GM19372 (cell line): Measurements from ENCODE around the gene KCNIP4.
"Not testable (repeated sequence)": the region's sequence is repeated elsewhere in the genome, so short reads cannot be mapped to it uniquely, and the experiment has no call there.

Experiments used
- ATAC-seq: cut with Tn5 transposase; IDR thresholded peaks from one replicate; pipeline ENCODE4 v1.9.1; 2021; ENCODE audit warnings: mild to moderate bottlenecking, low read depth, moderate library complexity; ENCODE audit not compliant: unreplicated experiment

Gene KCNIP4

DNA sequence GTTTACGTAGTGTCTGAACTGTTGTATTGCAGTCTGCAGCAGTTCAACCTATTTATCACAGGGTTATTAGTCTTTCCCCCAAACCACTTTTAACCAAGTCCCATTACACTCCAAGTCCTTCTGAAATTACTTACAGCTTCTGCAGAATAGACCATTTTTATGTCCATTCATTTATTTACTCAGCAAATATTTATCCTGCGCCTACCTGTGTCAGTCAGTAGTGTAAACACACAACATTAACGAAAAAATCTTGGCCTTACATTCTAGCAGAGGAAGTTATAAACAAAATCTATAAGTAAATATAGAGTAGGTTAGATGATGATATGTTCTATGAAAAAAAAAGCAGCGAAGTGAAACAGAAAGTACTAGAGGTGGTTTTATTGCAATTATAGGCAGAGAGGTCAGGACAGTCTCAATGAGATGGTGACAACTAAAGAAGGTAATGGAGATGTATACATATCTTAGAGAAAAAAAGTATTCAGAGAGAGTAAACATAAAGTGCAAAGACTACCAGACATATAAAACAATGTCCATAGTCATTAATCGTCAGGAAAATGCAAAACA, 534.7 kb downstream of the KCNIP4 start:
- no peak for ATAC-seq

- no peak for ATAC-seq
Observed at GRCh38 chr4:21411086-21411485, 537.5 kb downstream of the KCNIP4 start.

DNA sequence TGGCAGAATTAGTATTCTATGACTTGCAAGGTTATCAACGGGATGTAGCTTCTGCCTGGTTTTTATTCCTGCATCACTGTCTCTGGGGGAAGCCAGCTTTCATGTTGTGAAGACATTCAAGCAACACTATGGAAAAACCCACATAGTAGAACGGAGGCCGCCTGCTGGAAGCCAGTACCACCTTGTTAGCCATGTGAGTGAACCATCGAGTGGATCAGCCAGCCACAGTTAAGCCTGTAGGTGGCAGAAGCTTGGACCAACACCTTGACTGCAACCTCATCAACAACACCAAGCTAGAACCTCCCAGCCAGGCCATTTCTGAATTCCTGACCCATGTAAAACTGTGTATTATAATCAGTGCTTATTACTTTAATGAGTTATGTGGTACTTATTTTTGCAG, 538.2 kb downstream of the KCNIP4 start:
- ATAC-seq = no peak

DNA sequence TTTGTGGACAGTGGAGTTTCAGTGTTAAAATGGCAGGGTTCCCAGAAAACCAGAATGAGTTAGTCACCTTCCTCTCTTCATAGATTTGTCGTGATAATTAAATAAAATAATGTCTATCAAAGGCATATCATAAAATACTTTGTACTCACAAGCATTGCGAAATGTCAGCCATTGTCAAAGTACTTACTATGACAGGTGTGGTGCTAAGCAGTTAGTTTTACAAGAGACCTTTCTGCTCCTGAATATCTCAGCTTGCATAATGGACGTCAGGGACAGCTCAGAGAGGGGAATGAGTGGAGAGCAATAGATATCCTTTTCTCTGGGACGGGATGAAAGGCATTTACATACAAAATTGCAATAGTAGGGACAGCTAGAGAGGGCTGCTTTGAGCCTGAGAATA, 560.9 kb downstream of the KCNIP4 start:
- ATAC-seq = no peak

DNA sequence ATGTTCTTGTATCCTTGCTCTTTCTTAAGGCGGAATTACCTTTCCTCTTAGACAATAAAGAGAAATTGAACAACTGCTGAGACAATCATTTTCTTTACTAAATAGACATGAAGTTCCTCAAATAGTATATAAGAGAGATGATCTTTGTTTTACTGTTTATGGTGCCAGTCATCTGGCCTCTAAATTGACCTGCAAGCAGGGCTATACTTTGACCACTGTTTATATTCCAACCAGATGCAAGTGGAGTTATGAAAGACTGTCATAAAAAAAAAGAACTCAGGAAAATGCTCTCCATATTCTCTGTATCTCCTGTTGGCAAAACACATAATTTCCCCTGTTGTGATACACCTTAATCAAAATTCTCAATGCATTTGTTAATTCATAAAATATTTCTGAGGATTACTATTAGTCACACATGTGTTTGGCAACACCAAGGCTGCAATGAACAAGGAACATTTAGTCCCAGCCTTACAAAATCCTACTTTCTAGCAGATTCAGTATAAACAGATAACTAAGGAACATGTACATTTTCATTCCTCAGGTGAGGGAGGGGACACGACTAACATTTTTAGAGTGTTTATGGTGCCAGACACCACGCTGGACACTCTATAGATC, 562.3 kb downstream of the KCNIP4 start:
- ATAC-seq = no peak

DNA sequence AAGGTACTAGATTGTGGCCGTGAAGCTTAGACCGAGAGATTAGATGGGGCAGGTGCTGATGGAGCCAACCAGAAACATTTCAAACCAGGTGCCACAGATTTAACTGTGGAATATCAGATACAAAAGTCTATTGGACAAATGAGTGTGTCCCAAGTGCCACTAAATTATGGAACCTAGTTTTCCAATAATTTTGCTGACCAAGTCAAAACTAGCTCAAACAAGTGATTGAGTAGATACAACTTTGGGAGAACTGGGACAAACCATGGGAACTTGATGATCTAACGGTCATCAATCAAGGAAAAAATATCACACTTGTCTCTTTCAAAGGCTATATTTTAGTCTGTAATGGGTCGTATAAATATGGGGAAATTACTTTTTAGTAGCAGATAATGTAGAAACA, 562.9 kb downstream of the KCNIP4 start:
- ATAC-seq = no peak

DNA sequence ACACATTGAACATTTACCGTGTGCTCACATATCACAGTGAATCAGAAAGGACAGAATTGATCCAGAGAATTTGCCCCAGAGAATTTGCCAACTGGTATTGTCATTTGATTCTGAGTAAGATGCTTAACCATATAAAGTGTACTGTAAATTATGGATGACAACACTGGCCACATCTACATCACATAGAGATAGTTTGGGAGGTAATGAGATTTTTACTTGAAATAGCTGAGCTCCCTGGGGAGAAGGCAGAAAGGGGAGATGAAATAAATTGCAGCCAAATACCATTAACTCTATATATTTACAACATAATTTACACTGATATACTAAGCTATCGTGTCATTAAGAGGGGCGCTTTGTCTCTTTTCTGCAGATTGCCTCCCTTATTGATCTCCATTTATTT, 564.0 kb downstream of the KCNIP4 start:
- no peak for ATAC-seq

DNA sequence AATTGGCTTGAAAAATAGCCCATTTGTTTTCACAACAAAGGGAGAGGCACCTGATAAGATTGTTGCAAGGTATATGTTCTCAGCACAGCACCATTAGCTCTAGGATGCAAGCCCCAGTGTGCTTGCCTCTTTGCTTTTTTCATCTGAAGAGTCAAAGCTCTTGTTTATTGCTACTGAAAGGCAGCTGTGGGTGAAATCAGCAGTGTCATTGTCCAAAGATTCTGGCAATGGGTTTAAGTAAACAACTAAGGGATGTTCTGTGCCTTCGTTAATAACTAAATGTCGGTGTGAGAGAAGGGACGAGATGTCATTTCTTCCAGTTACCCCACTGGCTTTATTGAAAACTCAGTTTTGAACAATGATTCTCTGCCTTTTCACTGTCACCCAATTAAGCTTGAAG, 567.7 kb downstream of the KCNIP4 start:
- no peak for ATAC-seq

DNA sequence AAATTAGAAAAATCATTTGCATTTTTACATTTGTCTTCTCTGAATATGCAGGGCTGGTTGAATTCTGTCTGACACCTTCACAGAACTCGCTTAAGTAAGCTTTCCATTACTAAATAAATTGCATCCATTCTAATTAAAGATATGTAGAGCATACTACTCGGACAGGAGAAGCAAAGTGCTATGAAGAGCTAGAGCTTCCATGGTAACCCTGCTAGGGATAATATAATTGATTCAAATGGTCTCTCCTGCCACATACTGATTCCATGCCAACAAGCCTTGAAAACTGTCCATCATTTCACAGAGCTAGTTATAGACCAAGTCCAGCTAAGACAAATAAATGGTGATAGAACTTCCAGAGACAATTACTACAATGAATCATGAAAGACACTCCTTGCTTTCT, 571.5 kb downstream of the KCNIP4 start:
- ATAC-seq = no peak

GRCh38 chr4:21376176-21376575, 572.4 kb downstream of the KCNIP4 start:
- no peak for ATAC-seq

GRCh38 chr4:21374641-21375368, 573.8 kb downstream of the KCNIP4 start:
- ATAC-seq = no peak

DNA sequence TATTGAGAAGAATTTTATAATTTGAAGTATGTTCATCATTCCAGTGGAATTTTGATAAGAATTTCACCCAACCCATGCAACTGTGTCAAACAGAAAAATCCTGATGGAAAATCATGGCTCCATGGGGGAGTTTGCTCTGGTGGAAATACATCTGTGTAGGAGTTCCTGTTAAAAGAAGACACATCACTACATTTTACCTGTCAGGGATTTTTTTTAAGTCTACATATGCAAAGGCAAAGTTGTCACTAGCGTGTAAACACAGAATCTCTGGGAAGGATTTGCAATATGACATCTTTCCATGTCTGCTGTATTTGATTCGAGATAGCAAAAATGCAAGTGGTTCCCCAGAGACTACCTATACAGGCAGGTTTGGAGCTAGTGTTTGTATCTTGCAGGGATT, 581.0 kb downstream of the KCNIP4 start:
- no peak for ATAC-seq

DNA sequence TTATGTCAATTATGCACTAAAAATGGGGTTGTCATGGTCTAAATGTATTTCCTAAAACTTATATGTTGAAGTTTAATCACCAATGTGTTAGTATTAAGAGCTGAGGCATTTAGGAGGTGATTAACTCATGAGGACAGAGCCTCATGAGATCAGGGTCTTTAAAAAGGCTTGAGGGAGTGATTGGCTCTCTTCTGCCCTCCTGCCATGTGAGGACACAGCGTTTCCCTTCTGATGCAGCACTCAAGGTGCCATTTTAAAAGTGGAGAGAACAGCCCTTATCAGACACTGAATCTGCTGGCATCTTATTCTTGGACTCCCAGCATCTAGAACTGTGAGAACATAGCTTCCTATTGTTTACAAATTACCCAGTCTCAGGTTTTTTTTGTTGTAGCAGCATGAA, 581.7 kb downstream of the KCNIP4 start:
- ATAC-seq = no peak

DNA sequence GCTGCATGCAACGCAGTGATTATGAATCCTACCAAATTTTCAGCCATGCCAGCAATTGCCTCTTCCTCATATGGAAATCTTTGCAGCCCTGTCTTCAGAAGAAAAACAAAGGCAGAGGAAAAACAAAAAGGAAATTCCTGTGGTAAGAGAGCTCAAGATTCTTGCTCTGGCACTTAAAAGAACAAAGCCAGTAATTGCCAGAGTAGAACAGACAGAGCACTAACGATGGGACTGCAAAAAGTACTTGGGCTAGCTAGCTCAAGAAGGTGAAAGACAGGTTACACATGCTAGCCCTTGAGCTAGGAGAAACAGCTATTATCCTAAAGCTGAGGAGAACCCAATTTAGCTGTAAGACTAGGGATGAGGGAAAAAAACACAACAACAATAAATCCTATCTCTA, 582.3 kb downstream of the KCNIP4 start:
- no peak for ATAC-seq

GRCh38 chr4:21363701-21364100, 584.9 kb downstream of the KCNIP4 start:
- ATAC-seq = no peak

- ATAC-seq = not testable (repeated sequence)
Observed at GRCh38 chr4:21352354-21352753, 596.2 kb downstream of the KCNIP4 start.

GRCh38 chr4:21347142-21347541, 601.4 kb downstream of the KCNIP4 start:
- no peak for ATAC-seq

DNA sequence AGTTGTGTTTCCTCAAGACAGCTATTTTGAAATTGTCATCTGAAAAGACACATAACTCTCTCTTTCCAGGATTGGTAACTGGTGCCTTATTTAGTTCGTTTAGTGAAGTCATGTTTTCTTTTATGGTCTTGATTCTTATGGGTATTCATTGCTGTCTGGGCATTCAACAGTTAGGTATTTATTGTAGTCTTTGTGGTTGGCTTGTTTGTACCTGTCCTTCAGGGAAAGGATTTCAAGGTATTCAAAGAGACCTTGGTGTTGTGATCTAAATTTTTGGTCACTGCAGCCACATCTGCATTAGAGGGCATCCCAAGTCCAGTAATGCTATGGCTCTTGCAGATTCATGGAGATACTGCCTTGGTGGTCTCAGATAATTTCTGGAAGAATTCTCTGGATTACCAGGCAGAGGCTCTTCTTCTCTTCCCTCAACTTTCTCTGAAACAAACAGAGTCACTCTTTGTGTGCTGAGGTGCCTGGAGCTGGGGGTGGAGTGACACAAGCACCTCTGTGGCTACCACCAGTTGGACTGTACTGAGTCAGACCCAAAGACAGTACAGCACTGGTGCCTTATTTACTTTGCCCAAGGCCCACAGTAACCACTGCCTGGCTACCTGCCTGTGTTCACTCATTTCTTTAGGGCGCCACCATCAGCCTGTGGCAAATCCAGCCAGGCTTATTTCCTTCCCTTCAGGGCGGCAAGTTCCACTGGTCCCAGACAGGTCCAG, 620.4 kb downstream of the KCNIP4 start:
- ATAC-seq = no peak

DNA sequence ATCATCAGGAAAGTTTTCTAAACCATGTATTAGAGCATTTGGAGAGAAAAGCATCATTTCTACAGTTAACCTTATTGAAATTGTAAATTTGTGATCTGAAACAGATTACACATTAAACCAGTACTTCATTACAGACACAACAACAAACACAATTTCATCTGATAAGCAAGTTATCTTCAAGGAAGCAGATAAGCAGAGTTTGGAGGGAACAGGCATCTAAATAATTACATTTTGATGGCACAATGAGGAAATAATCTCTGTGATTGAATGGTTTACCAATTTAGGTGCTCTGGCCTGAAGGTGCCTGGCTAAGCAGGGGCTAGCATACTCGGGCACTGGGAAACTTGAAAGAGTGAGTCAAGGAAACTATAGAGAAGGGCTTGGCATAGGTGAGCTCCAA, 628.5 kb downstream of the KCNIP4 start:
- no peak for ATAC-seq

DNA sequence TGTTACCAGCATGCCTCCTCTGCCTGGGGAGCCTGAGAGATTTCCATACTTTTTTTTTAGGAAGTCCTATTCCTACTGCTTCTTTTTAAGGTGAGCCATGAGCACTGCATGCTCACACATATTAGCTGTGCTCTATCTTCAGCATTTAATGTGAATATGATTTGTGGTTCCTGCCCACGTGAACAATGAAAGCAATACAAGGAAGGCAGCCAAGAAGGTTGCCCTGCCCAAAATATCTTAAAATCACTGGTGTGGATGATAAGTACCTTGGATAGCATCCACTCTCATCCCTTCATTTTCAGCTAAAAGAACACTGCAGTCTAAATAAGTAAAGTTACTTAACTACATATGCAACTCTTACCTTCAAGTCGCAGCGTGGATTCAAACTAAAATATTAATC, 640.9 kb downstream of the KCNIP4 start:
- no peak for ATAC-seq

DNA sequence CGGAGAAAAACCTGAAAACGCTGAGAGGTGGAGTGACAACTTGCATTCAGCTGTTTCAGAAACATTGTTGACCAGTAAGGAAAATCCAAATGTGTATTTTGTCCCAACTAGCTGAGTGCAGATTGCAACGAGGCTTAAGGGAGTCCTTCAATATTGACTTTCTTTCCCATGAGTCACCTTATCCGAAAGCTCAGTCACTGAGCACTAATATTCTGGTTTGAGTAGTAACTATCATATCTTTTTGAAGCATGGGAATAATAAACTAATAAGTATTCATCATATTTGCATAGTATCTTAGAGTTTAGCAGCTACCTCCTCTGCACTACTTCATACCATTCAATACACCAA, 644.1 kb downstream of the KCNIP4 start:
- no peak for ATAC-seq

- ATAC-seq = no peak
Observed at GRCh38 chr4:21290562-21290961, 658.0 kb downstream of the KCNIP4 start.
